Activated CD4-positive, alpha-beta T cell treated with anti-CD3 and anti-CD28 coated beads, Interleukin-2, amount 10 ng/mL, durations not matched to agents 7 days and 5 days (primary cell): ENCODE measurements around the gene GRAMD1B. TPM values are rescaled to one million over a fixed set of nuclear protein-coding genes. Genes with fewer than 3 reads are reported as not detected.

Source experiments
- CTCF ChIA-PET: fragments of 350-600 bp; sonication (Branson Sonifier 250); formaldehyde crosslinking; loops from one replicate; lab custom pipeline; 2021; ENCODE audit warnings: antibody characterized with exemption; lab: Charles Lee
- POLR2A ChIA-PET: fragments of 350-600 bp; sonication (Branson Sonifier 250); formaldehyde crosslinking; loops from one replicate; lab custom pipeline; 2021; ENCODE audit warnings: antibody characterized with exemption; lab: Charles Lee
- DNase-seq: peaks from one replicate; pipeline ENCODE4 v3.0.0-alpha.2; 2020
- H3K27ac Mint-ChIP-seq: one replicate; pipeline ENCODE4 v1.8.0; 2021; ENCODE audit warnings: mild to moderate bottlenecking, moderate library complexity, mixed read lengths
- H3K27me3 Mint-ChIP-seq: one replicate; pipeline ENCODE4 v1.8.0; 2021; ENCODE audit warnings: mixed read lengths
- H3K36me3 Mint-ChIP-seq: one replicate; pipeline ENCODE4 v1.8.0; 2021; ENCODE audit warnings: low read depth, mixed read lengths
- H3K4me1 Mint-ChIP-seq: one replicate; pipeline ENCODE4 v1.8.0; 2021; ENCODE audit warnings: mixed read lengths
- H3K4me3 Mint-ChIP-seq: one replicate; pipeline ENCODE4 v1.8.0; 2021; ENCODE audit warnings: mild to moderate bottlenecking, moderate library complexity, mixed read lengths
- H3K9me3 Mint-ChIP-seq: one replicate; pipeline ENCODE4 v1.8.0; 2021; ENCODE audit warnings: mixed read lengths
- microRNA-seq: library from miRNA; unstranded; fragments of <30 nt; microRNA quantifications from one replicate; pipeline ENCODE4 v1.2.0, GENCODE V29; 2021; ENCODE audit warnings: borderline microRNAs expressed, borderline replicate concordance
- total RNA-seq, 2 experiments: library from RNA; stranded (reverse); gene quantifications; one replicate each; pipeline ENCODE4 v1.2.3, GENCODE V29; 2021

GRAMD1B gene
- total RNA-seq, 2 experiments from 2014 or later, result 35.3 to 36.3 TPM

GRCh38 chr11:123672568-123672967, 242.5 kb downstream of the GRAMD1B start:
- ChIA-PET CTCF (no interaction called here), POLR2A (no interaction called here)
- no peak overlapping the region for H3K27ac Mint-ChIP-seq
- no peaks in the 10 kb centered on the region for H3K4me1 Mint-ChIP-seq
- no peaks in the 10 kb centered on the region for H3K36me3 Mint-ChIP-seq
- no peaks in the 10 kb centered on the region for H3K9me3 Mint-ChIP-seq
- H3K27me3 Mint-ChIP-seq, result peaks cover 2% of the 10 kb centered on the region
- DNase-seq, result no peak
- no peak overlapping the region for H3K4me3 Mint-ChIP-seq

GRCh38 chr11:123674297-123674696, 244.2 kb downstream of the GRAMD1B start:
- Mint-ChIP-seq H3K36me3 (no peaks in the 10 kb centered on the region), H3K27ac (no peak overlapping the region)
- CTCF ChIA-PET, result no interaction called here

More at GRCh38 chr11:123674297-123674696, 244.2 kb downstream of the GRAMD1B start:
- Mint-ChIP-seq H3K4me3 (no peak overlapping the region), H3K27me3 (peaks cover 2% of the 10 kb centered on the region), H3K4me1 (no peaks in the 10 kb centered on the region), H3K9me3 (no peaks in the 10 kb centered on the region)
- DNase-seq, result no peak
- POLR2A ChIA-PET, result no interaction called here

Small RNAs within 50 kb of the gene (microRNA-seq; reads per million reads assigned to microRNA genes)
- not detected for gene MIR4493

Other genes with a start within 250 kb of the GRAMD1B start
- gene CLMP, start 235.0 kb upstream of the GRAMD1B start, total RNA-seq, result under 1 TPM; 0.15 to 0.23 TPM
- gene SCN3B, start 224.4 kb downstream of the GRAMD1B start, total RNA-seq, result not detected